Vein endothelial cell (primary cell): ENCODE data around the gene HBQ1. TPM values are rescaled to one million over a fixed set of nuclear protein-coding genes. Genes with fewer than 3 reads are reported as not detected.

ENCODE experiments used
- small RNA-seq: library from RNA; depleted of rRNA; stranded (forward); fragments of <200 nt; gene quantifications from one replicate; pipeline ENCODE3, GENCODE V24; 2012
- total RNA-seq: library from RNA; depleted of rRNA; stranded (reverse); fragments of >200 nt; gene quantifications from 2 replicates; pipeline ENCODE4 v1.2.3, GENCODE V29; 2012

HBQ1 gene
- 1.1 and 1.3 TPM in 2 replicates for total RNA-seq

GRCh38 chr16:180101-180675 lies at the start of gene HBQ1:
Gene HBQ1 (plus strand): TSS chr16:180459. CDS start chr16:180487, 28 bp downstream.

GRCh38 chr16:152141-153128 lies 27.8 kb upstream of the HBQ1 start, which contains the start of gene HBZ:
Gene HBZ (plus strand): TSS chr16:152644. CDS start chr16:152910, 266 bp downstream.

GRCh38 chr16:165539-166374 lies 14.5 kb upstream of the HBQ1 start, which contains the start of gene HBM:
Gene HBM (plus strand): TSS chr16:165978. CDS start chr16:165998, 20 bp downstream.

DNA sequence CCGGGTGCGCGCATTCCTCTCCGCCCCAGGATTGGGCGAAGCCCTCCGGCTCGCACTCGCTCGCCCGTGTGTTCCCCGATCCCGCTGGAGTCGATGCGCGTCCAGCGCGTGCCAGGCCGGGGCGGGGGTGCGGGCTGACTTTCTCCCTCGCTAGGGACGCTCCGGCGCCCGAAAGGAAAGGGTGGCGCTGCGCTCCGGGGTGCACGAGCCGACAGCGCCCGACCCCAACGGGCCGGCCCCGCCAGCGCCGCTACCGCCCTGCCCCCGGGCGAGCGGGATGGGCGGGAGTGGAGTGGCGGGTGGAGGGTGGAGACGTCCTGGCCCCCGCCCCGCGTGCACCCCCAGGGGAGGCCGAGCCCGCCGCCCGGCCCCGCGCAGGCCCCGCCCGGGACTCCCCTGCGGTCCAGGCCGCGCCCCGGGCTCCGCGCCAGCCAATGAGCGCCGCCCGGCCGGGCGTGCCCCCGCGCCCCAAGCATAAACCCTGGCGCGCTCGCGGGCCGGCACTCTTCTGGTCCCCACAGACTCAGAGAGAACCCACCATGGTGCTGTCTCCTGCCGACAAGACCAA lies 7.8 kb upstream of the HBQ1 start, which contains the start of gene HBA2:
TSS of gene HBA2 (plus strand) at position 503 of the 568 bp plus-strand sequence. CDS start at position 540, 37 bp downstream.

GRCh38 chr16:176477-177382 lies 3.5 kb upstream of the HBQ1 start, which contains the start of gene HBA1:
Gene HBA1 (plus strand): TSS chr16:176680. CDS start chr16:176717, 37 bp downstream.

GRCh38 chr16:228852-229730 lies 48.8 kb downstream of the HBQ1 start, which contains the start of gene LUC7L:
Gene LUC7L (minus strand): TSS chr16:229449. CDS start chr16:229339, 110 bp downstream.

Small RNAs within 50 kb of the gene (small RNA-seq; reads per million reads assigned to genes)
- not detected for gene RF00019

Other genes with a start within 250 kb of the HBQ1 start
- 4.9 and 5.2 TPM in 2 replicates for gene POLR3K, start 126.9 kb upstream of the HBQ1 start, total RNA-seq
- 18.3 and 22.1 TPM in 2 replicates for gene SNRNP25, start 126.6 kb upstream of the HBQ1 start, total RNA-seq
- 27.1 and 29.2 TPM in 2 replicates for gene RHBDF1, start 107.8 kb upstream of the HBQ1 start, total RNA-seq
- gene MPG, start 102.2 kb upstream of the HBQ1 start, total RNA-seq, result 108 and 171 TPM in 2 replicates
- gene NPRL3, start 41.8 kb upstream of the HBQ1 start, total RNA-seq, result 13.5 and 14.7 TPM in 2 replicates
- not detected in 2 replicates for gene HBZ, start 27.8 kb upstream of the HBQ1 start, total RNA-seq
- gene HBM, start 14.5 kb upstream of the HBQ1 start, total RNA-seq, result not detected in 2 replicates
- gene HBA2, start 7.6 kb upstream of the HBQ1 start, total RNA-seq, result not detected in 2 replicates
- not detected in 2 replicates for gene HBA1, start 3.8 kb upstream of the HBQ1 start, total RNA-seq
- 42.5 and 45.9 TPM in 2 replicates for gene LUC7L, start 49.0 kb downstream of the HBQ1 start, total RNA-seq
- 83.6 and 104 TPM in 2 replicates for gene FAM234A, start 54.4 kb downstream of the HBQ1 start, total RNA-seq
- gene RGS11, start 95.5 kb downstream of the HBQ1 start, total RNA-seq, result 1.7 and 2.9 TPM in 2 replicates
- 0.57 and 2.3 TPM in 2 replicates for gene ARHGDIG, start 100.1 kb downstream of the HBQ1 start, total RNA-seq
- 0.65 TPM in 1 of 2 replicates, not detected in the other for gene PDIA2, start 102.7 kb downstream of the HBQ1 start, total RNA-seq
- 23.2 and 25.1 TPM in 2 replicates for gene AXIN1, start 172.3 kb downstream of the HBQ1 start, total RNA-seq
- 91.2 and 127 TPM in 2 replicates for gene MRPL28, start 190.1 kb downstream of the HBQ1 start, total RNA-seq
- gene PGAP6, start 201.5 kb downstream of the HBQ1 start, total RNA-seq, result 84.4 and 129 TPM in 2 replicates
- 99.6 and 146 TPM in 2 replicates for gene NME4, start 216.7 kb downstream of the HBQ1 start, total RNA-seq
- 19.0 and 21.2 TPM in 2 replicates for gene DECR2, start 221.4 kb downstream of the HBQ1 start, total RNA-seq
- 27.4 and 37.9 TPM in 2 replicates for gene RAB11FIP3, start 245.2 kb downstream of the HBQ1 start, total RNA-seq